Activated naive CD8-positive, alpha-beta T cell treated with anti-CD3 and anti-CD28 coated beads, Interleukin-2, amount 50 U/mL, for 16 hours (primary cell): ENCODE results near the gene RBCK1.
"Not testable (repeated sequence)": the region's sequence is repeated elsewhere in the genome, so short reads cannot be mapped to it uniquely, and the experiment has no call there.

ENCODE experiments used
- DNase-seq: peaks from one replicate; pipeline ENCODE4 v3.0.0-alpha.2; 2020; ENCODE audit warnings: low read depth, low spot score

The RBCK1 gene

DNA sequence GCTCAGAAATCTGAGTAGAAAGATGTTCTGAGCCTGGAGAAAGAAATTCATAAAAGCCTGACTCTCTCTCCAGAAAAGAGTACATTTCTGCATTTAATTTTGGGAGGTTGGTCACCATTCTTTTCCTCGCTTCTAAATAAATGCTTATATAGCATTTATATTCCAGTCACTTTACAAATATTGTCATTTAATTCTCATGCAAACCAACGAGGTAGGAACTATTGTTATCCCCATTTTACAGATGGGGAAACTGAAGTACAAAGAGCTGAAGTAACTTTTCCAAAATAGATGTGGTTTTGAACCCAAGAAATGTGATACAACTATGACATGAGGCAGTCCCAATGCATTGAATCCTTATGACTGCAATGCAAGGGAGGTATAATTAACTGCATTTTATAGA, 32.0 kb upstream of the RBCK1 start:
- DNase-seq, result no peak

DNA sequence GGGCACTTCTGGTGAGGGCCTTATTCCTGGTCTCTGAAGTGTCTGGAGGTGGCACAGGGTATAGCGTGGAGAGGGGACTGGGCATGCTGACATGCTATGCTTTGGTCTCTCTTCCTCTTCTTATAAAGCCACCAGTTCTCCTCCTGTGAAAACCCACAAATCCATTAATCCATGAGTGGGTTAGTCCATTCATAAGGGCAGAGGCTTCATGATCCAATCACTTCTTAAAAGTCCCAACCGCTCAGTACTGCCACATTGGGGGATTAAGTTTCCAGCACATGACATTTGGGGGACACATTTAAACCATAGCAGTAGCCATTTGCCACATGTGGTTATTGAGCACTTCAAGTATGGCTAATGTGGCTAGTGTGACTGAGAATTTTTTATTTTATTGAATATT, 31.3 kb upstream of the RBCK1 start:
- no peak for DNase-seq

DNA sequence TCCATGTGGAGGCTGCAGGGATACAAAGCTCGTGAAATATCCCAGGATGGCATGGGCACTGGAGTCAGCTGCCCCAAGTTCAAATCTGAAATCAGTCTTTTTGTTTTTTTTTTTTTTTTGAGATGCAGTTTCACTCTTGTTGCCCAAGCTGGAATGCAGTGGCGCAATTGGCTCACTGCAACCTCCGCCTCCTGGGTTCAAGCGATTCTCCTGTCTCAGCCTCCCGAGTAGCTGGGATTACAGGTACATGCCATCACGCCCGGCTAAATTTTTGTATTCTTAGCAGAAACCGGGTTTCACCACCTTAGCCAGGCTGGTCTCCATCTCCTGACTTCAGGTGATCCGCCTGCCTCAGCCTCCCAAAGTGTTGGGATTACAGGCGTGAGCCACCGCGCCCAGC, 30.5 kb upstream of the RBCK1 start:
- DNase-seq, result not testable (repeated sequence)

DNA sequence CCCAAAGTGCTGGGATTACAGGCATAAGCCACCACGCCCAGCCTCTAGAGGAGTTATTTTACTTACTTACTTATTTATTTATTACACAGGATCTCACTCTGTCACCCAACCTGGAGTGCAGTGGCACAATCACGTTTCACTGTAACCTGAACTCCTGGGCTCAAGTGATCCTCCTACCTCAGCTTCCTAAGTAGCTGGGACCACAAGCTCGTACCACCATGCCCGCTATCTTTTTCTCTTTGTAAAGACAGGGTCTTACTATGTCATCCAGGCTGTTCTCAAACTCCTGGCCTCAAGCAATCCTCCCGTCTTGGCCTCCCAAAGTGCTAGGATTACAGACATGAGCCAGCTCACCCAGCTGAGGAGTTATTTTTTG, 29.1 kb upstream of the RBCK1 start:
- no peak for DNase-seq

DNA sequence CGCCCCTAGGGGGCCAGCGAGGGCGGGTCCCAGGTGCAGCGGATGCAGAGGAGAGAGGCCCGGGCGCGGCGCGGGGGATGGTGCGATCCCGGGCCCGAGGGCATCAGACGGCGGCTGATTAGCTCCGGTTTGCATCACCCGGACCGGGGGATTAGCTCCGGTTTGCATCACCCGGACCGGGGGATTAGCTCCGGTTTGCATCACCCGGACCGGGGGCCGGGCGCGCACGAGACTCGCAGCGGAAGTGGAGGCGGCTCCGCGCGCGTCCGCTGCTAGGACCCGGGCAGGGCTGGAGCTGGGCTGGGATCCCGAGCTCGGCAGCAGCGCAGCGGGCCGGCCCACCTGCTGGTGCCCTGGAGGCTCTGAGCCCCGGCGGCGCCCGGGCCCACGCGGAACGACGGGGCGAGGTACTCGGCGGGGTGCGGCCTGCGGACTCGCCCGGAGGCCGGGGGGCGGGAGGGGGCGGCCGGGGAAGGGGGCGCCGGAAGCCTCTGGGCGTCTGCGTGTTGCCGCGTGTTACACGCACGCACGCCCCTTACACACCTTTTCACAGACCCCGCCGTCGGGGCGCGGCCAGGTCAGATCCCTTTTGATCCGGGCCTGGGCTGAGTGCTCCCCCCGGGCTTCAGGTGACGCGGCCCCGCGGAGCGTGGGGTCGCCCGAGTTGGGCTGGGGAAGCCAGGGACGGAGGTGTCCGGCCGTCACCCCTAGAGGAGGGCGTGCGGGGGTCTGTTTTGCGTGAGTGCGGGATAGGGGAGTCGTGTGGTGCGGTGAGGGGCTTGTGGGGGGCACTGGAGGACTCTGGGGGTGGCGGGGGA, 27.1 kb upstream of the RBCK1 start:
- peak; percentile 43 for DNase-seq

DNA sequence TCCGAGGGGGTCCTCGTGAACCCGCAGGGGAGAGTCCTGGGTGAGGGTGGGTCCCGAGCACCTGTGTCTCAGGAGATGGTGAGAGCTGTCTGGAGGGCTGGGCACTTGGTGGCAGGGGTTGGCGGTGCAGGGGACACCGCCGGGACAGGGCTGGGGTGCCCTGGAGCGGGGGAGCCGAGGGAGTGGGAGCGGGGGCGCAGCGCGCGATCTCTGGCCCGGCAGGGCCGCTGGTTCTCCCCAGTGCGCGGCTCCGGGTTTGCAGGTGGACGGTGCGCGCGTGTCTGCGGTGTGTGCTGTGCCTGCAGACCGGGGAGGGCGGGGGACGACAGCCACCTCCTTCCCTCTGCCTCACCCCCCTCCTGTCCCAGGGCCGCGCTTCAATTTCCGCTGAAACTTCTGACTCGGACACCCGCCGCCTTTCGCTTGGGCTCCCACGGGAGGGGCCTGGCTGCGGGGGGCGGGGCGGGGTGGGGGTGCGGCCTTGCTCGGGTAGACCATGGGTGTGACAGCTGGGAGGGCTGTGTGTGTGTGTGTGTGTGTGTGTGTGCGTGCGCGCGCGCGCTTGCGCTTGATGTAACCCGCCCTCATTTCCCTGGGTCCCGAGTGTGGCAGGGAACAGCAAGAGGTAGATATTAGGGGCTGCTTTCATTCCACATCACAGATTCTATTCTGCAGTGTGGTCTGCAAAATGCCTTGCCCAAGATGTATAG, 26.4 kb upstream of the RBCK1 start:
- DNase-seq, result peak; percentile 12

DNA sequence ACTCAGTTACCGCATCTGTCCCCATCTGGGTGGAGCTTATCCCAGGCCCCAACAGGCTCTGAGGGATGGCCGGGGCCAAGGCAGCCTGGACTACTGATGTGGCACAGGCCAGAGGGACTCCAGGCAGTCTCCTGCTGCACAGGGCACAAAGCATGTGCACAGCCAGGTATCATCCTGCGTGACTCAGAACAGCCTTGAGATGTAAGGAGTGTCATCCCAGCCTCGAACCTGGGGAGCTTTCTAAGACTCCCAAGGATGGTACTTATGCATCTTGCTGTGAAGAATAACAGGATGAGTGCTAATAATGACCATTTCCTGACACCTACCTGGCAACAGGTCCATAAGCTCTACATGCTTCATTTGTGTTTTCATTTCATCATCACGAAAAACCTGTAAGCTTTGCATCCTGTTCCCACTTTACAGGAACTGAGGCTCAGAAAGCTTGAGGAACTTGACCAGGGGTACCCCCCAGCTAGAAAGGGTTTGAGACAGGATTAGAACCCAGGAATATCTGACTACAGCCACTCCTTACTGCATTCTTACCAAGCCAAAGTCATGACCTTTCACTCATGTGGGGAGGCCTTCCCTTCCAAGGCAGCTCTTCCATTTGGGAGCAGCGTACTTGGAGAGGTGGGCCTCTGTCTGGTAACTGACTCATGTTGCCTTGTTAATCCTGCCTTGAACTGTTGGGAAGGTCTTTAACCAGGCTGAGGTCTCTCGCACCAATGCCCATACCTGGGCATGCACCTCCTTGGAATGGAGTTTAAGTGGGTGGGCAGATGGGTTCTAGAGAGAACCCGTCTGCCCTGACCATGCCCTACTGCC, 25.6 kb upstream of the RBCK1 start:
- no peak for DNase-seq

DNA sequence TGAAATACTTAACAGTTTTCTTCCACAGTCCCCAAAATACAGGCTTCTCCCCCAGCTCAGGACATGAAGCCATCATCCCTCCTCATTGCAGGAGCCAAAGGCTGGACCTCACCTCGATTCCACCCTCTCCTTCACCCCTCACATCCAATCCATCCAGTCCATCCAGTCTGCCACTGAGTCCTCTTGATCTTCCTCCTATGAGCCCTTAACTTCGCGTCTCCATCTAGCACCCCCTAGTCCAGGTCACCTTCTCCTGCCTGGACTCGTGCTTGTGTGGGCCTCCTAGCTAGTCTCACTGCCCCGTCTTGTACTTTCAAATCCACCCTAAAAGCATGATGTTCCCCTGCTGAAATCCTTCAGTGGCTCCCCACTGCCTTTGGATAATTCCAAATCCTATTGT, 24.2 kb upstream of the RBCK1 start:
- no peak for DNase-seq

DNA sequence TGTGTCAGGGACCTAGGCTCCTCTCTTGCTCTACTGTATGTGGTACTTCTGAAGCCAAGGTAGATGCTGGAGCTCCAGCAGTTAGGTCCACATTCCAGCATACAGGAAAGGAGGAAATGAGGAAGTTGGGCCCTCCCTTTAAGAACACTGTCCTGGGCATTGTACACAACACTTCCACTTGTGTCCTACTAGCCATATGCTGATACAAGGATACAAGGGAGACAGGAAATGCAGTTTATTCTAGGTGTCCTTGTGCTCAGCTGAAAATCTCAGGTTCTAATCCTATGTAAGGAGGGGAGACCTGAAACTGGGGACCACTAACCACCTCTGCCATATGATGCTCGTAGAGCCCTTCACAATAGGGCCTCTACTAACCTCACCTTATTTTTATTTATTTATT, 23.4 kb upstream of the RBCK1 start:
- DNase-seq, result no peak

DNA sequence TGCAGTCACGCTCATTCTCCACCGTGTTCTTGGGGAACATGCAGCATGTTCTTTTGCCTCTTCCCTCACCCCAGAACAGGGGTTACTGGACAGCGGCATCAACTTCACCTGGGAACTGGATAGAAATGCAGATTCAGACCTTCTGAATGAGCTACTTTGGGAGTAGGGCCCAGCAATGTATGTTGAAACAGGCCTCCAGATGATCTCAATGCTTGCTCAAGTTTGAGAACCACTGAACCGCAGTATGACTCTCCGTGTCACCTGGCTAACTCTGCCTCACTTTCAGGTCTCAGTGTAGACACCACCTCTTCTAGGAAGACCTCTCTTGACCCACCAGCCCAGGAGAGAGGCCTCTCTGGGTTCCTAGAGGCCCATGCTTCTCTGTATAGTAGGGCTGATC, 22.7 kb upstream of the RBCK1 start:
- no peak for DNase-seq

DNA sequence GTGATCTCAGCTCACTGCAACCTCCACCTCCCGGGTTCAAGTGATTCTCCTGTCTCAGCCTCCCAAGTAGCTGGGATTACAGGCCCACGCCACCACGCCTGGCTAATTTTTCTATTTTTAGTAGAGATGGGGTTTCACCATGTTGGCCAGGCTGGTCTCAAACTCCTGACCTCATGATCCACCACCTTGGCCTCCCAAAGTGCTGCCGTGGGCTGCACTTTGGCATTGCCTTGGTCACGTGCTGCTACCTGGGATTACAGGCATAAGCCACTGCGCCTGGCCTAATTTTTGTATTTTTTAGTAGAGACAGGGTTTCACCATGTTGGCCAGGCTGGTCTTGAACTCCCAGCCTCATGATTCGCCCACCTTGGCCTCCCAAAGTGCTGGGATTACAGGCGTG, 21.5 kb upstream of the RBCK1 start:
- DNase-seq, result not testable (repeated sequence)

DNA sequence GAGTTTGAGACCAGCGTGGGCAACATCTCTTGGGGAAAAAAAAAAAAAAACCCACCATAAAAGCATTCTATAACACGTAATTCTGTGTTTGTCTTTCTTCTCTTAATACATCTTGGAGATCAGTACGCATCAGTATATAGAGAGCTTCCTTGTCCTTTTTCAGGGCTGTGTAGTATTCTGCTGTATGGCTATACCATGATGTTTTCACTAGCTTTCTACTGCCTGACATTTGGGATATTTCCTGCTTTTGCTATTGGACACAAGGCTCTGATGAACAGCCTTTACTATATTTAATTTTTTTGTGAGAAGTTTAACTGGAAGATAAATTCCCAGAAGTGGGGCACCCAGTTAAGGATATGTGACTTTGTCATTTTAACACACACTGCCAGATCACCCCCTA, 20.6 kb upstream of the RBCK1 start:
- DNase-seq, result no peak

DNA sequence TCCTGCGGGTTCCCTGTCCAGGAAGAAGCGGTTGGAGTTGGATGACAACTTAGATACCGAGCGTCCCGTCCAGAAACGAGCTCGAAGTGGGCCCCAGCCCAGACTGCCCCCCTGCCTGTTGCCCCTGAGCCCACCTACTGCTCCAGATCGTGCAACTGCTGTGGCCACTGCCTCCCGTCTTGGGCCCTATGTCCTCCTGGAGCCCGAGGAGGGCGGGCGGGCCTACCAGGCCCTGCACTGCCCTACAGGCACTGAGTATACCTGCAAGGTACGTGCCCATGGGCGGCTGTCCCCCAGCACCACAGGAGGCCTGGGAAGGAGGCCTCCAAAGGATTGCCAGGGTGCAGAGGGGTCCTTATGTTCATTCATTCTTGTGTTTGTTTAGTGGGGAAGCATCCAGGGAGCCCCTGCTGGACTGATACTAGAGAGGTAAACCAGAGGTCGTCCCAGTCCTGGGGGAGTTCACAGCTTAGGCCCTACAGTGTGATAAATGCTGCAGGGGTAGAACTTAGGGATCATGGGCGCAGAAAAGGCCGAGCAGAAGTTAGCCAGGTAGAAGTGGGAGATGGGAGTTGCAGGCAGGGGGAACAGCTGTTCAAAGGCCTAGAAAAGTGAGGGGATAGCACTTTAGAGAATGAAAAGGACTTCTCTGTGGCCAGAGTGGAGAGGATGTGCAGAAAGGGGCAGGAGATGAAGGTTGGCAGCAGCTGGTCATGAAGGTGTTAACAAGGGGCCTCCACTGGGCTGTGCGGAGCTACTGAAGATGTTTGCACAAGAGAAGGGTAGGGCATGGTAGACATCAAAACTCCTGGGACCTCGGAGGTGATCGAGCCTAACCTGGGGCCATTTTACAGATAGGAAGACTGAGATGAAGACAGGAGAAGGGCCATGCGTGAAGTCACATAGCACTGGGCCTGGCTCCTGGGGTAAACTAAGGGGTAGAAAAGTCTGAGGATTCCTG, 19.8 kb upstream of the RBCK1 start:
- no peak for DNase-seq

DNA sequence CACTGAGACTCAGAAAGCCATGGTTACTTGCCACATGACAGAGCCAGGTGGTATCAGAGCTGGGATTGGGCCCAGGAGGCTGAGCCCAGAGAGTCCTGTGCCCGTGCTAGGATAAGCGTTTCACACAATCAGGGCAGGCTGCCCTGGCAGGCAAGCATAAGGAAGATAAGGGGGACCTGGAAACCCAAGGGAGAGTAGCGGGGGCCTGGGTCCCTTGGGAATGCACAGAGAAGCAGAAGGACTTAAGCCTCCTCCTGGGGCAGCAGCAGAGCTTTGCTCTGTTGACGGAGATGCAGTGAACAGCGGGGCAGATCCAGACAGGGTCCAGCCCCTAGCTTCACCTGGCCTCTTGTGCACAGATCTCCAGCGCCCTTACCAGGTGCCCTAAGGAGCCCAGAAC, 18.9 kb upstream of the RBCK1 start:
- DNase-seq, result no peak

DNA sequence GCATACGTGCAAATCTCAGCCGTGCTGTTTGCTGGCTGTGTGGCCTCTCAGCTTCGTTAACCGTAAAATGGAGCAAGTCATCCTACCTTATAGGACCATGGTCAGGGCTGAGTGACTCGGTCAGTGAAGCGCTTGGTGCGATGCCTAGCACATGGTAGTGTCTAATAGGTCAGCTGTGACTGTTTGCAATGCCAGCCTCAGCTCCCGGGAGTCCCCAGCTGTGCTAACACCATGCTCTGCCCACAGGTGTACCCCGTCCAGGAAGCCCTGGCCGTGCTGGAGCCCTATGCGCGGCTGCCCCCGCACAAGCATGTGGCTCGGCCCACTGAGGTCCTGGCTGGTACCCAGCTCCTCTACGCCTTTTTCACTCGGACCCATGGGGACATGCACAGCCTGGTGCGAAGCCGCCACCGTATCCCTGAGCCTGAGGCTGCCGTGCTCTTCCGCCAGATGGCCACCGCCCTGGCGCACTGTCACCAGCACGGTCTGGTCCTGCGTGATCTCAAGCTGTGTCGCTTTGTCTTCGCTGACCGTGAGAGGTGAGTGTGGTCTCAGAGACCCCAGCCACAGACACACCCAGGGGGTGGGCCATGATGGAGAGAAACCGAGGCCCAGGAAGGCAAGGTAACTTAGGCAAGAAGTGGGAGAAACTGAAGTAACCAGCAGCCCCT, 16.9 kb upstream of the RBCK1 start:
- no peak for DNase-seq

DNA sequence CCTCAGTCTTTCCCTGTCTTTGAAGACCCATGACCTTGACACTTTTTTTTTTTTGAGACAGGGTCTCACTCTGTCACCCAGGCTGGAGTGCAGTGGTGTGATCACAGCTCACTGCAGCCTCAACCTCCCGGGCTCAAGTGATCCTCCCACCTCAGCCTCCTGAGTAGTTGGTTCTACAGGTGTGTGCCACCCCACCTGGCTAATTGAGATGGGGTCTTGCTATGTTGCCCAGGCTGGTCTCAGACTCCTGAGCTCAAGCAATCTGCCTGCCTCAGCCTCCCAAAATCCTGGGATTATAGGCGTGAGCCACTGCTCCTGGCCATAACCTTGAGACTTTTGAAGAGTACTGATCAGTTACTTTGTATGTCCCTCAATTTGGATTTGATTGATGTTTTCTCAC, 14.8 kb upstream of the RBCK1 start:
- not testable (repeated sequence) for DNase-seq

DNA sequence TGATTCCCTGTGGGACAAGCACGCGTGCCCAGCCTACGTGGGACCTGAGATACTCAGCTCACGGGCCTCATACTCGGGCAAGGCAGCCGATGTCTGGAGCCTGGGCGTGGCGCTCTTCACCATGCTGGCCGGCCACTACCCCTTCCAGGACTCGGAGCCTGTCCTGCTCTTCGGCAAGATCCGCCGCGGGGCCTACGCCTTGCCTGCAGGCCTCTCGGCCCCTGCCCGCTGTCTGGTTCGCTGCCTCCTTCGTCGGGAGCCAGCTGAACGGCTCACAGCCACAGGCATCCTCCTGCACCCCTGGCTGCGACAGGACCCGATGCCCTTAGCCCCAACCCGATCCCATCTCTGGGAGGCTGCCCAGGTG, 11.9 kb upstream of the RBCK1 start:
- no peak for DNase-seq

DNA sequence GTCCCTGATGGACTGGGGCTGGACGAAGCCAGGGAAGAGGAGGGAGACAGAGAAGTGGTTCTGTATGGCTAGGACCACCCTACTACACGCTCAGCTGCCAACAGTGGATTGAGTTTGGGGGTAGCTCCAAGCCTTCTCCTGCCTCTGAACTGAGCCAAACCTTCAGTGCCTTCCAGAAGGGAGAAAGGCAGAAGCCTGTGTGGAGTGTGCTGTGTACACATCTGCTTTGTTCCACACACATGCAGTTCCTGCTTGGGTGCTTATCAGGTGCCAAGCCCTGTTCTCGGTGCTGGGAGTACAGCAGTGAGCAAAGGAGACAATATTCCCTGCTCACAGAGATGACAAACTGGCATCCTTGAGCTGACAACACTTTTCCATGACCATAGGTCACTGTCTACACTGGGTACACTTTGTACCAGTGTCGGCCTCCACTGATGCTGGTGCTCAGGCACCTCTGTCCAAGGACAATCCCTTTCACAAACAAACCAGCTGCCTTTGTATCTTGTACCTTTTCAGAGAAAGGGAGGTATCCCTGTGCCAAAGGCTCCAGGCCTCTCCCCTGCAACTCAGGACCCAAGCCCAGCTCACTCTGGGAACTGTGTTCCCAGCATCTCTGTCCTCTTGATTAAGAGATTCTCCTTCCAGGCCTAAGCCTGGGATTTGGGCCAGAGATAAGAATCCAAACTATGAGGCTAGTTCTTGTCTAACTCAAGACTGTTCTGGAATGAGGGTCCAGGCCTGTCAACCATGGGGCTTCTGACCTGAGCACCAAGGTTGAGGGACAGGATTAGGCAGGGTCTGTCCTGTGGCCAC, 11.3 kb upstream of the RBCK1 start:
- DNase-seq, result no peak

DNA sequence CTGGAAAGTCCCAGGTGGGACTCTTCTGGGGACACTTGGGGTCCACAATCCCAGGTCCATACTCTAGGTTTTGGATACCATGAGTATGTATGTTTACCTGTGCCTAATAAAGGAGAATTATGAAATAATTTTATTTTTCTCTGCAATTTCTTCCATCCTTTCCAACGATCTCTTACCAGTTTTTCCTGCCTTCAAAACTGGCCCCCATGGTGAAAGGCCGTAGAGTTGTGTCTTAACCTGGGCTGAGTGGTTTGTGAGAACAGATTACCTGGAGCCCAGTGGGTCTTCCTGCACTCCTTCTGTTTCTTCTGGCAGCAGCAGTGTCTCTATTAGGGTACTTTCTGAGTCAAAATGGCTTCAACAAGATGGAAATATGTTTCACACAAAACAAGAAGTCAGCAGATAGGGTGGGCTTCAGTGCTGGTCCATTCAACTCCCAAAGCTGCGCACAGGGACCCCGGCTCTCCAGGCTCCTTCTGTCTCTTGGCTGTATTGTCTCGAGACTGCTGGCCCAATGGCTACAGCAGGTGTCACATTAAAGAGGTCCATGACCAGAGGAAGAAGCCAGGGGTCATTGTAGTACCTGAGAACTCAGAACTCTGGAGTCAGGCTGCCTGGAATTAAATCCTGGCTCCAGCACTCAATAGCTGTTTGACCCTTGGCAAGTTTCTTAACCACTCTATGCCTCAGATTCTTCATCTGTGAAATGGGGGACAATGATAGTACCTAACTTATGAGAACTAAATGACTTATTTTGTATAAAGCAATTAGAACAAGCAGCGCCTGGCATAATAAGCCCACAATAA, 10.5 kb upstream of the RBCK1 start:
- DNase-seq, result no peak
